Uterus (tissue), 4 donors: Measurements from ENCODE around the gene RMC1. TPM values are rescaled to one million over a fixed set of nuclear protein-coding genes. Genes with fewer than 3 reads are reported as not detected.
"Not testable (repeated sequence)": the region's sequence is repeated elsewhere in the genome, so short reads cannot be mapped to it uniquely, and the experiment has no call there.

Source experiments
- DNase-seq, 2 donors: peaks; one replicate each; pipeline ENCODE4 v3.0.0-alpha.2; 2019 to 2020
- H3K27ac ChIP-seq, 2 donors: fragments of 200-600 bp; sonication (generic); 1 replicate in 1 of 2; 2 replicates in 1 of 2; pipeline ENCODE4 v1.5.1; 2016 to 2018
- H3K27me3 ChIP-seq, 2 donors: fragments of 200-600 bp; sonication (generic); one replicate each; pipeline ENCODE4 v1.5.1; 2018 to 2019; ENCODE audit warnings: control low read depth in 1 of 2
- H3K36me3 ChIP-seq, 2 donors: fragments of 200-600 bp; sonication (generic); one replicate each; pipeline ENCODE4 v1.5.1; 2019; ENCODE audit warnings: control low read depth in 1 of 2
- H3K4me1 ChIP-seq, 2 donors: fragments of 200-600 bp; sonication (generic); one replicate each; pipeline ENCODE4 v1.5.1; 2018 to 2019; ENCODE audit warnings: control low read depth in 1 of 2
- H3K4me3 ChIP-seq, 2 donors: fragments of 200-600 bp; sonication (generic); 1 replicate in 1 of 2; 2 replicates in 1 of 2; pipeline ENCODE4 v1.5.1; 2018 to 2019; ENCODE audit warnings: mild to moderate bottlenecking in 1 of 2
- H3K9me3 ChIP-seq, 2 donors: fragments of 200-600 bp; sonication (generic); one replicate each; pipeline ENCODE4 v1.5.1; 2019; ENCODE audit warnings: control low read depth in 1 of 2
- CTCF ChIP-seq, 4 experiments: fragments of 200-600 bp in 2 of 4; fragments of 450-650 bp in 2 of 4; sonication (generic) in 2 of 4; IDR thresholded peaks; one replicate each; pipeline ENCODE4 v1.5.1; 2016 to 2019; ENCODE audit warnings: antibody characterized with exemption in 4 of 4, mild to moderate bottlenecking in 2 of 4, moderate library complexity in 1 of 4
- POLR2A ChIP-seq, 2 donors: fragments of 450-650 bp; IDR thresholded peaks; one replicate each; pipeline ENCODE4 v1.6.1; 2016; ENCODE audit warnings: antibody characterized with exemption in 2 of 2, mild to moderate bottlenecking in 1 of 2, moderate library complexity in 1 of 2
- intact Hi-C: fragments of 100-400 bp; cut with DNase I; formaldehyde crosslinking; loops from one replicate; pipeline ENCODE4 v1.15.1; 2023; ENCODE audit warnings: low total_unique reads
- total RNA-seq, 4 donors: library from RNA; depleted of rRNA in 3 of 4; stranded (reverse); fragments of >200 nt in 3 of 4; gene quantifications; one replicate each; pipeline versions ENCODE4 v1.1.0 to v1.2.4, GENCODE V29; 2014 to 2023
- donor health status: DM: yes; HTN: yes; CAD: no.

Gene RMC1
- total RNA-seq, 4 donors from 2014 or later, result 12.9 to 56.4 (median 27.8) TPM

GRCh38 chr18:23550898-23551297 is 47.6 kb downstream of the RMC1 start:
- H3K27me3 ChIP-seq, result no peaks in the 10 kb centered on the region
- H3K4me1 ChIP-seq, result no peaks in the 10 kb centered on the region
- no peaks in the 10 kb centered on the region for H3K9me3 ChIP-seq
- H3K4me3 ChIP-seq, result no peak overlapping the region
- no peak overlapping the region for H3K27ac ChIP-seq
- intact Hi-C loops, result no loop called here
- no peaks in the 10 kb centered on the region for H3K36me3 ChIP-seq
- TF ChIP-seq CTCF (IDR thresholded peaks at IDR 0.05) (no peak), POLR2A (IDR thresholded peaks at IDR 0.05) (no peak)
- no peak for DNase-seq

GRCh38 chr18:23551978-23552377 is 48.7 kb downstream of the RMC1 start:
- no peak for DNase-seq
- Histone ChIP-seq H3K27ac (no peak overlapping the region), H3K4me3 (no peak overlapping the region), H3K9me3 (no peaks in the 10 kb centered on the region), H3K4me1 (no peaks in the 10 kb centered on the region), H3K36me3 (no peaks in the 10 kb centered on the region), H3K27me3 (no peaks in the 10 kb centered on the region)
- TF ChIP-seq POLR2A (IDR thresholded peaks at IDR 0.05) (no peak), CTCF (IDR thresholded peaks at IDR 0.05) (no peak)
- intact Hi-C loops, result no loop called here

DNA sequence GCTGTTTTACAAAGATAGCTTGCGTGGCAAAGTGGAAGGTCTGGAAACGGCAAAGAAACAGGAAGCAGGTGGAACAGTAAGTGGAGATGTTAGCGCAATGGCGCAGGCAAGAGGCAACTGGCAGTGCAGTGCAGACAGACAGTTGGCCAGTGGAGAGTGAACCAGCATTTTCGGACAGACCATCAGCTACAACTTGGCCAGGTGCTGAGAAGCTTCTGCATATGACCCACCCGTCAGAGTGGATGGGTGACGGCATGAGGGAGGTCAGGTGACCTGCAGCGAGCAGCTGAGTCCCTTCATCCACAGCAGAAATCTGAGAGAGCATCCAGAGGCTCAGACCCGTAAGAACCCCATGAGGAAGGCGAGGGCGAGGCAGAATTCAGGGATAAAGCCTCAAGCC is 49.2 kb downstream of the RMC1 start:
- H3K27me3 ChIP-seq, result no peaks in the 10 kb centered on the region
- H3K36me3 ChIP-seq, result no peaks in the 10 kb centered on the region
- intact Hi-C loops, result no loop called here
- TF ChIP-seq POLR2A (IDR thresholded peaks at IDR 0.05) (no peak), CTCF (IDR thresholded peaks at IDR 0.05) (no peak)
- H3K4me3 ChIP-seq, result no peak overlapping the region
- no peak overlapping the region for H3K27ac ChIP-seq
- no peak for DNase-seq
- no peaks in the 10 kb centered on the region for H3K4me1 ChIP-seq
- H3K9me3 ChIP-seq, result no peaks in the 10 kb centered on the region

DNA sequence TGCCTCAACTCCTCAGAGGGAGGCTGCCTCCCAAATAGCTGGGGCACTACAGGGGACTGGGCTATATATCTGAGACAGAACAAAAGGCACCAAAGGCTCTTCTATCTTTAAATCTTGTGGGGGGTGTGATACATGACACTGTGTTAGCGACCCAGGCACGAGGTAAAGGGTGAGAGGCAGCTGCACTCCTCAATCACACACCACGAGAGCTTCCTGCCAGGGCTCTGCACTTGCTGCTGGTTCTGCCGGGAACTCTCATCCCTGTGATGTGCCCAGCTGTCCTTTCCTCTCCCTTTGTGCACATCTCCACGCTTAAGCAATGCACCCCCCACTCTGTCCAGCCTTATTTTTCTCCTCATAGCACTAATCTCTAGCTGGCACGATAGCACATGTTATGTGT is 50.6 kb downstream of the RMC1 start:
- H3K36me3 ChIP-seq, result no peaks in the 10 kb centered on the region

DNA sequence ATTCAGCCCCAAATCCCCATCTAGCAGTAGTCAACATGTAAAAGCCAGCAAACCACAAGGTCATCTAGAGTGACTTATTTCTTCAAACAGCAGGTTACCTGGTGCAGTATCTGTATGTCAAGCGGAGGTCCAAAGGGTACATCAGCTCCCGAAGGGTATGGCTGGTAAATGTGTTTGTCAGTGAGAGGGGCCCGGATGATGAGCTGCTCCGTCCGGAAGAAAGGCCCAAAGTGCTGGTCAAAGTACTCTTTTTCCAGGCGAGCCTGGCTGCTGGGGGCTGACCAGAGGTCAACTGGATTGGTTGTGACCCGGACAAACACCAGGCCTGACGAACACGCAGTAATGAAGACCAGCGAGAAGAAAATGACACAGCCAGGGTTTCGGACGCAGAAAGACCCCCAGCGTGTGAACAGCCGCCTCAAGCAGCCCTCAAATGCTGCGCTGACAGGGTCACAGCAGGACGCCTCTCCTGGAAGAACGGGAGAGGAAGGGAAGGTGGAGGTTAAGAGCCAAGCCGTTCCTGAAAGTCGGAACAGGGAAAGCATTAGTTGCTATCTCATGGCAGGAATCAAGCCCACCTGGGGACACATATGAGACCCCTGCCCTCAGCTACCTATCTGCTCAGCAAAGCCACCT is 53.0 kb downstream of the RMC1 start:
- Histone ChIP-seq H3K27me3 (no peaks in the 10 kb centered on the region), H3K36me3 (no peaks in the 10 kb centered on the region), H3K4me1 (no peaks in the 10 kb centered on the region), H3K4me3 (no peak overlapping the region), H3K27ac (no peak overlapping the region), H3K9me3 (no peaks in the 10 kb centered on the region)
- DNase-seq, result no peak
- TF ChIP-seq CTCF (IDR thresholded peaks at IDR 0.05), result no peak
- TF ChIP-seq POLR2A (IDR thresholded peaks at IDR 0.05), result no peak
- intact Hi-C loops, result no loop called here

More for the DNA sequence above, 50.6 kb downstream of the RMC1 start:
- H3K27ac ChIP-seq, result no peak overlapping the region
- DNase-seq, result no peak
- no peaks in the 10 kb centered on the region for H3K27me3 ChIP-seq
- H3K4me3 ChIP-seq, result no peak overlapping the region
- no peaks in the 10 kb centered on the region for H3K9me3 ChIP-seq
- H3K4me1 ChIP-seq, result no peaks in the 10 kb centered on the region
- TF ChIP-seq CTCF (IDR thresholded peaks at IDR 0.05) (no peak), POLR2A (IDR thresholded peaks at IDR 0.05) (no peak)
- intact Hi-C loops, result no loop called here

DNA sequence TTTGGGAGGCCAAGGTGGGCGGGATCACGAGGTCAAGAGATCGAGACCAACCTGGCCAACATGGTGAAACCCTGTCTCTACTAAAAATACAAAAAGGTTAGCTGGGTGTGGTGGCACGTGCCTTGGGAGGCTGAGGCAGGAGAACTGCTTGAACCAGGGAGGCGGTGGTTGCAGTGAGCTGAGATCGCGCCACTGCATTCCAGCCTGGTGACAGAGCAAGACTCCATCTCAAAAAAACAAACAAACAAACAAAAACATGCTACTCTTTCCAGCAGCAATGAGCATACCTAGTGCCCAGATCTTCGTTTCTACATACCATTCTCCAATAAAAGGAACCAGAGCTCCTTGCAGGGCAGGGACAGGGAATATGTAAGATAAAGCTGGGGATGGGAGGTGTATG is 54.2 kb downstream of the RMC1 start:
- H3K36me3 ChIP-seq, H3K27me3 ChIP-seq, H3K9me3 ChIP-seq, H3K4me3 ChIP-seq, intact Hi-C loops, DNase-seq, H3K4me1 ChIP-seq, H3K27ac ChIP-seq: not testable (repeated sequence)
